Right lung (tissue), 5 donors: Measurements from ENCODE around the gene TMED9. TPM values are rescaled to one million over a fixed set of nuclear protein-coding genes. Genes with fewer than 3 reads are reported as not detected.

ENCODE experiments used
- polyA plus RNA-seq, 5 donors: library from polyadenylated mRNA; unstranded; fragments of 120-200 nt; gene quantifications; one replicate each; pipeline versions ENCODE4 v1.2.1 to v1.2.3, GENCODE V29; 2013; ENCODE audit warnings: inconsistent platforms in 1 of 5, low replicate concordance in 1 of 5; ENCODE audit not compliant: insufficient read length in 5 of 5, insufficient read depth in 1 of 5

Gene TMED9
- polyA plus RNA-seq, 5 donors: 117 to 180 (median 130) TPM

Other genes with a start within 250 kb of the TMED9 start
- gene LMAN2, start 240.5 kb upstream of the TMED9 start, polyA plus RNA-seq: 100 to 1,000 TPM in 4 of 5 donors, 10 to 100 TPM in 1; 85.2 to 137 (median 105) TPM
- 10 to 100 TPM in 1 of 5 donors, 1 to 10 TPM in 4; 3.6 to 14.0 (median 8.5) TPM for gene RGS14, start 234.3 kb upstream of the TMED9 start, polyA plus RNA-seq
- gene SLC34A1, start 207.8 kb upstream of the TMED9 start, polyA plus RNA-seq: under 1 TPM in 1 of 5 donors, not detected in 4; 0.51 TPM
- not detected for gene PFN3, start 191.5 kb upstream of the TMED9 start, polyA plus RNA-seq
- gene F12, start 182.6 kb upstream of the TMED9 start, polyA plus RNA-seq: under 1 TPM in 4 of 5 donors, not detected in 1; 0.09 to 0.40 (median 0.17) TPM
- 10 to 100 TPM; 14.8 to 27.7 (median 17.7) TPM for gene GRK6, start 165.5 kb upstream of the TMED9 start, polyA plus RNA-seq
- gene PRR7, start 145.4 kb upstream of the TMED9 start, polyA plus RNA-seq: 1 to 10 TPM in 1 of 5 donors, under 1 TPM in 4; 0.39 to 2.5 (median 0.63) TPM
- 100 to 1,000 TPM; 121 to 218 (median 139) TPM for gene DBN1, start 118.6 kb upstream of the TMED9 start, polyA plus RNA-seq
- 100 to 1,000 TPM in 1 of 5 donors, 10 to 100 TPM in 4; 55.0 to 128 (median 85.9) TPM for gene PDLIM7, start 94.6 kb upstream of the TMED9 start, polyA plus RNA-seq
- 1 to 10 TPM; 5.6 to 6.6 (median 6.4) TPM for gene DOK3, start 82.4 kb upstream of the TMED9 start, polyA plus RNA-seq
- 100 to 1,000 TPM in 1 of 5 donors, 10 to 100 TPM in 4; 74.4 to 104 (median 84.1) TPM for gene DDX41, start 75.2 kb upstream of the TMED9 start, polyA plus RNA-seq
- 100 to 1,000 TPM in 1 of 5 donors, 10 to 100 TPM in 4; 84.2 to 108 (median 94.9) TPM for gene FAM193B, start 37.6 kb upstream of the TMED9 start, polyA plus RNA-seq
- gene B4GALT7, start 7.9 kb downstream of the TMED9 start, polyA plus RNA-seq: 10 to 100 TPM; 17.3 to 30.0 (median 21.2) TPM
- gene FAM153A, start 190.7 kb downstream of the TMED9 start, polyA plus RNA-seq: under 1 TPM in 4 of 5 donors, not detected in 1; 0.11 to 0.27 (median 0.20) TPM